ENCODE results near the gene OR51B6. TPM values are rescaled to one million over a fixed set of nuclear protein-coding genes. Genes with fewer than 3 reads are reported as not detected.

OR51B6 gene
- total and polyA plus RNA-seq, 9 of the 15 experiments (the other 6 are each of a cell fraction or from before 2014, with no cell fraction given), result 0.06 to 0.97 TPM; not detected in 7

GRCh38 chr11:5366856-5367255, 15.5 kb downstream of the OR51B6 start:
- peaks cover 5 to 40% of the 10 kb centered on the region in 2 experiments; a peak in 3 of 5 replicates for H3K4me1 ChIP-seq (replicated peaks in 1 of 2; ENCODE audit: control insufficient read depth in 2 of 2, insufficient read depth in 2 of 2, low read length in 2 of 2)
- no peak overlapping the region for H3K4me3 ChIP-seq
- no peak overlapping the region for H3K27ac ChIP-seq (ENCODE audit: extremely low read depth, low read depth, low read length)
- WGBS (ENCODE audit: insufficient coverage, low coverage, missing lambda C conversion rate), result 58% methylated on average over 1 of the region's 1 CpG
- ChIA-PET POLR2A (no interaction called here), CTCF (ENCODE audit: low intra/inter-chr PET ratio) (no interaction called here)
- H3K27me3 ChIP-seq (ENCODE audit: control insufficient read depth in 2 of 2, insufficient read depth in 2 of 2, low read length in 2 of 2), result no peaks in the 10 kb centered on the region
- no TSS peak for BruUV-seq (replicated peaks)
- no peaks in the 10 kb centered on the region for H3K9me3 ChIP-seq (replicated peaks; ENCODE audit: control insufficient read depth, insufficient read depth, low read depth, low read length)
- in situ Hi-C loops (cut with MboI), result no loop called here
- no peak overlapping the region for H3K9ac ChIP-seq (ENCODE audit: insufficient read depth in 1 of 2, low read depth in 2 of 2, low read length in 2 of 2)
- peaks cover 69% of the 10 kb centered on the region for H3K36me3 ChIP-seq (ENCODE audit: control insufficient read depth, insufficient read depth, low read length)
- TF ChIP-seq SMARCC2 (IDR thresholded peaks at IDR 0.05; ENCODE audit: low read depth), result no peak
- TF ChIP-seq TAF15 (IDR thresholded peaks at IDR 0.05; ENCODE audit: low read depth, low read length), result no peak
- no peak for TF ChIP-seq PPARD (CRISPR knock-in tag; IDR thresholded peaks at IDR 0.05)
- TF ChIP-seq CHCHD3 (CRISPR knock-in tag; IDR thresholded peaks at IDR 0.05), result no peak
- no peak for TF ChIP-seq HNRNPUL1 (IDR thresholded peaks at IDR 0.05; ENCODE audit: low read length)
- TF ChIP-seq HEY1 (CRISPR knock-in tag; IDR thresholded peaks at IDR 0.05; ENCODE audit: borderline replicate concordance), result no peak
- intact Hi-C loops (cut with micrococcal nuclease), result loop anchor here (5.0 kb wide), 1 partner anchor 245 kb away; no protein-coding TSS in a partner anchor
- FAIRE-seq, result no peak
- H3K79me2 ChIP-seq (ENCODE audit: control insufficient read depth, insufficient read depth, low read length), result peaks cover 92% of the 10 kb centered on the region
- no peak overlapping the region for H3K4me2 ChIP-seq (ENCODE audit: insufficient read depth, low read length)
- no peaks in the 10 kb centered on the region for H3K9me1 ChIP-seq (ENCODE audit: control insufficient read depth, insufficient read depth, low read length)
- no peak for ATAC-seq
- no peaks in the 10 kb centered on the region for H4K20me1 ChIP-seq (replicated peaks; ENCODE audit: control insufficient read depth, insufficient read depth, low read length)
- no peak overlapping the region for H2AFZ ChIP-seq (ENCODE audit: low read depth, low read length)
- no peak for DNase-seq (ENCODE audit: extremely low read depth in 1 of 4, low spot score in 3 of 4)

DNA sequence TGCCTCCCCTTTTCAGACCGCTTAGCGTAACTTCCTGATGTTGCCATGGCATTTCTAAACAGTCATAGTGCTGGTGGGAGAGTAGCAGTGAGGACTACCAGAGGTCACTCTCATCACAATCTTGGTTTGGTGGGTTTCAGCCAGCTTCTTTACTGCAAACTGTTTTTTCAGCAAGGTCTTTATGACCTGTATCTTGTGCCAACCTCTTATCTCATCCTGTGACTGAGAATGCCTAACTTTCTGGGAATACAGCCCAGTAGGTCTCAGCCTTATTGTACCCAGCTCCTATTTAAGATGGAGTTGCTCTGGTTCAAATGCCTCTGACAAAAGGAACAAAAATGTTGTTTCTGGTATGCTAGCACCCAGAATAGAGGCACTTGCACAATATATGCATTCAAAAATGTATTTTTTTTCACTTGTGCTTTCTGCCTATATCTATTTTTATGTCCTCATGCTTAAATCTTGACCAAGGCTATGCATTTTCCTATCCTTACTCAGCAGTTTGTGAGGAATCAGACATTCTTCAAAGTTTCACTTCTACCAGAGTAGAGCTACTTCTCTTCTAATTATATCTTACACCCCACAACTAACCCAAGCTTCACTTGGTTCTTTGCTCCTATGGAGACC, 16.3 kb downstream of the OR51B6 start:
- in situ Hi-C loops (cut with MboI) (no loop called here), intact Hi-C loops (cut with micrococcal nuclease) (loop anchor here (5.0 kb wide), 1 partner anchor 245 kb away; no protein-coding TSS in a partner anchor)
- H3K9me3 ChIP-seq (replicated peaks; ENCODE audit: control insufficient read depth, insufficient read depth, low read depth, low read length), result no peaks in the 10 kb centered on the region
- no peak overlapping the region for H3K9ac ChIP-seq (ENCODE audit: insufficient read depth in 1 of 2, low read depth in 2 of 2, low read length in 2 of 2)
- no peak overlapping the region for H3K4me3 ChIP-seq
- no peaks in the 10 kb centered on the region for H3K9me1 ChIP-seq (ENCODE audit: control insufficient read depth, insufficient read depth, low read length)
- H4K20me1 ChIP-seq (replicated peaks; ENCODE audit: control insufficient read depth, insufficient read depth, low read length), result no peaks in the 10 kb centered on the region
- H2AFZ ChIP-seq (ENCODE audit: low read depth, low read length), result no peak overlapping the region
- peaks cover 92% of the 10 kb centered on the region for H3K79me2 ChIP-seq (ENCODE audit: control insufficient read depth, insufficient read depth, low read length)
- DNase-seq (ENCODE audit: extremely low read depth in 1 of 4, low spot score in 3 of 4) (no peak), FAIRE-seq (no peak), ATAC-seq (no peak)
- H3K36me3 ChIP-seq (ENCODE audit: control insufficient read depth, insufficient read depth, low read length), result peaks cover 63% of the 10 kb centered on the region
- WGBS (ENCODE audit: insufficient coverage, low coverage, missing lambda C conversion rate), result 83% methylated on average over 2 of the region's 2 CpGs
- POLR2A ChIA-PET, result no interaction called here
- BruUV-seq (replicated peaks), result no TSS peak
- no peak overlapping the region for H3K4me2 ChIP-seq (ENCODE audit: insufficient read depth, low read length)
- CTCF ChIA-PET (ENCODE audit: low intra/inter-chr PET ratio), result no interaction called here
- H3K27me3 ChIP-seq (ENCODE audit: control insufficient read depth in 2 of 2, insufficient read depth in 2 of 2, low read length in 2 of 2), result no peaks in the 10 kb centered on the region
- H3K4me1 ChIP-seq (replicated peaks in 1 of 2; ENCODE audit: control insufficient read depth in 2 of 2, insufficient read depth in 2 of 2, low read length in 2 of 2), result peaks cover under 1 to 34% of the 10 kb centered on the region in 2 experiments; a peak in 3 of 5 replicates
- H3K27ac ChIP-seq (ENCODE audit: extremely low read depth, low read depth, low read length), result no peak overlapping the region
- TF ChIP-seq POLR2AphosphoS2 (IDR thresholded peaks at IDR 0.05; ENCODE audit: low read length) (no peak), ZFPM2 (CRISPR knock-in tag; IDR thresholded peaks at IDR 0.05) (no peak), CBFA2T3 (IDR thresholded peaks at IDR 0.05) (no peak), ZNF436 (CRISPR knock-in tag; IDR thresholded peaks at IDR 0.05) (no peak), ZNF324 (CRISPR knock-in tag; IDR thresholded peaks at IDR 0.05) (no peak), KAT7 (CRISPR knock-in tag; IDR thresholded peaks at IDR 0.05; ENCODE audit: borderline replicate concordance) (no peak), EP400 (IDR thresholded peaks at IDR 0.05) (no peak), SMAD3 (CRISPR knock-in tag; conservative IDR thresholded peaks at IDR 0.05) (no peak), ATF3 (IDR thresholded peaks at IDR 0.05) (no peak), ATF3 (CRISPR knock-in tag; conservative IDR thresholded peaks at IDR 0.05) (no peak)

Data from K562 (cell line).